ENCODE measurements around the gene ZNF776. TPM values are rescaled to one million over a fixed set of nuclear protein-coding genes. Genes with fewer than 3 reads are reported as not detected.

Gene ZNF776
- total RNA-seq, 1 experiment from 2014 or later: 9.9 TPM

DNA sequence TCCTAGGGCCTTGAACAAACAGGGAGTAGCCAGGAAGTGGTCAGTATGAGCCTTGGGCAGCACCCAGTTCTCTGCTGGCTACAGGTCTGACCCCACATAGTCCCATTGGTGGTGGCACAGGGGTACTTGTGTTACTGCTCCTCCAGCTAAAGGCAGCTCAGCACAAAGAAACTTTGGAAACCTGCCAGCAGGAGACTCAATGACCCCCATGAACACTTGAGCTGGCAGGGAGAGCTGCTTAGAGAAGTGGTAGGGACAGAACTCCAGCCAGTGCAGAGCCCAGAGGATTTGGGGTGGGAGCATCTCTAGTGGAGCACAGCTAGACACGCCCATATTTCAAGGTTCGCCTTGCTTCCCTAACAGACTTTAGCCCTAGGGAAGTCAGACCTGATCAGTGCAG is 12.5 kb downstream of the ZNF776 start:
- no TSS peak for BruUV-seq (replicated peaks)

GRCh38 chr19:57769345-57770131 is 22.9 kb downstream of the ZNF776 start, which contains the start of gene ZNF586:
ZNF586 (plus strand) TSS chr19:57769676; CDS start chr19:57769843, 167 bp downstream.
- Mint-ChIP-seq H3K4me1 (ENCODE audit: insufficient read depth, unreplicated experiment) (peaks cover 10% of the 10 kb centered on the region), H3K9me3 (ENCODE audit: unreplicated experiment) (no peaks in the 10 kb centered on the region), H3K27me3 (ENCODE audit: insufficient read depth, unreplicated experiment) (no peaks in the 10 kb centered on the region), H3K27ac (ENCODE audit: low read depth, unreplicated experiment) (peak within 1 kb of the TSS; percentile 73), H3K36me3 (ENCODE audit: insufficient read depth, unreplicated experiment) (peaks cover 49% of the 10 kb centered on the region), H3K4me3 (ENCODE audit: unreplicated experiment) (peak within 1 kb of the TSS; percentile 84)
- peak; percentile 93 for DNase-seq (ENCODE audit: unreplicated experiment)
- CTCF ChIA-PET: interaction anchor here (0.6 kb wide), 1 partner anchor 22 kb away, joined by 3 read pairs; no protein-coding TSS in a partner anchor
- POLR2A ChIA-PET: interaction anchor here (0.9 to 3.1 kb wide), 12 partner anchors 19 to 414 kb away, joined by 3 to 18 read pairs (median 4); partner anchors contain the start of genes ZNF274, ZNF530, ZNF551 and ZNF552
- TF ChIP-seq, protein P1, sequence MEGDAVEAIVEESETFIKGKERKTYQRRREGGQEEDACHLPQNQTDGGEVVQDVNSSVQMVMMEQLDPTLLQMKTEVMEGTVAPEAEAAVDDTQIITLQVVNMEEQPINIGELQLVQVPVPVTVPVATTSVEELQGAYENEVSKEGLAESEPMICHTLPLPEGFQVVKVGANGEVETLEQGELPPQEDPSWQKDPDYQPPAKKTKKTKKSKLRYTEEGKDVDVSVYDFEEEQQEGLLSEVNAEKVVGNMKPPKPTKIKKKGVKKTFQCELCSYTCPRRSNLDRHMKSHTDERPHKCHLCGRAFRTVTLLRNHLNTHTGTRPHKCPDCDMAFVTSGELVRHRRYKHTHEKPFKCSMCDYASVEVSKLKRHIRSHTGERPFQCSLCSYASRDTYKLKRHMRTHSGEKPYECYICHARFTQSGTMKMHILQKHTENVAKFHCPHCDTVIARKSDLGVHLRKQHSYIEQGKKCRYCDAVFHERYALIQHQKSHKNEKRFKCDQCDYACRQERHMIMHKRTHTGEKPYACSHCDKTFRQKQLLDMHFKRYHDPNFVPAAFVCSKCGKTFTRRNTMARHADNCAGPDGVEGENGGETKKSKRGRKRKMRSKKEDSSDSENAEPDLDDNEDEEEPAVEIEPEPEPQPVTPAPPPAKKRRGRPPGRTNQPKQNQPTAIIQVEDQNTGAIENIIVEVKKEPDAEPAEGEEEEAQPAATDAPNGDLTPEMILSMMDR (IDR thresholded peaks at IDR 0.05; ENCODE audit: unreplicated experiment): no peak
- intact Hi-C loops (cut with micrococcal nuclease): no loop called here
- no TSS peak for BruUV-seq (replicated peaks)

More for the DNA sequence above, 12.5 kb downstream of the ZNF776 start:
- TF ChIP-seq, protein P1 (IDR thresholded peaks at IDR 0.05; ENCODE audit: unreplicated experiment): no peak
- POLR2A ChIA-PET: interaction anchor here (0.5 kb wide), 1 partner anchor 14 kb away, joined by 3 read pairs; no protein-coding TSS in a partner anchor
- intact Hi-C loops (cut with micrococcal nuclease): no loop called here
- Mint-ChIP-seq H3K4me1 (ENCODE audit: insufficient read depth, unreplicated experiment) (no peaks in the 10 kb centered on the region), H3K27ac (ENCODE audit: low read depth, unreplicated experiment) (no peak overlapping the region), H3K4me3 (ENCODE audit: unreplicated experiment) (no peak overlapping the region), H3K9me3 (ENCODE audit: unreplicated experiment) (peaks cover 6% of the 10 kb centered on the region), H3K36me3 (ENCODE audit: insufficient read depth, unreplicated experiment) (peaks cover 35% of the 10 kb centered on the region), H3K27me3 (ENCODE audit: insufficient read depth, unreplicated experiment) (no peaks in the 10 kb centered on the region)
- CTCF ChIA-PET: no interaction called here
- no peak for DNase-seq (ENCODE audit: unreplicated experiment)

- Mint-ChIP-seq H3K27ac (ENCODE audit: low read depth, unreplicated experiment) (peak overlapping the region; percentile 29), H3K36me3 (ENCODE audit: insufficient read depth, unreplicated experiment) (peaks cover 61% of the 10 kb centered on the region), H3K4me3 (ENCODE audit: unreplicated experiment) (peak overlapping the region; percentile 11), H3K9me3 (ENCODE audit: unreplicated experiment) (no peaks in the 10 kb centered on the region), H3K4me1 (ENCODE audit: insufficient read depth, unreplicated experiment) (peaks cover 10% of the 10 kb centered on the region), H3K27me3 (ENCODE audit: insufficient read depth, unreplicated experiment) (no peaks in the 10 kb centered on the region)
- intact Hi-C loops (cut with micrococcal nuclease): no loop called here
- TF ChIP-seq, protein P1 (IDR thresholded peaks at IDR 0.05; ENCODE audit: unreplicated experiment): no peak
- no peak for DNase-seq (ENCODE audit: unreplicated experiment)
- CTCF ChIA-PET: no interaction called here
- no TSS peak for BruUV-seq (replicated peaks)
- POLR2A ChIA-PET: no interaction called here
These were observed 24.8 kb downstream of the ZNF776 start for GRCh38 chr19:57771417-57771816.

GRCh38 chr19:57773488-57773887 is 26.9 kb downstream of the ZNF776 start:
- ChIA-PET POLR2A (interaction anchor here (0.6 kb wide), 1 partner anchor 173 kb away, joined by 3 read pairs; no protein-coding TSS in a partner anchor), CTCF (interaction anchor here (0.6 kb wide), 1 partner anchor 1440 kb away, joined by 3 read pairs; no protein-coding TSS in a partner anchor)
- DNase-seq (ENCODE audit: unreplicated experiment): no peak
- intact Hi-C loops (cut with micrococcal nuclease): no loop called here
- H3K4me1 Mint-ChIP-seq (ENCODE audit: insufficient read depth, unreplicated experiment): peaks cover 10% of the 10 kb centered on the region
- BruUV-seq (replicated peaks): no TSS peak
- peaks cover 80% of the 10 kb centered on the region for H3K36me3 Mint-ChIP-seq (ENCODE audit: insufficient read depth, unreplicated experiment)
- no peak overlapping the region for H3K4me3 Mint-ChIP-seq (ENCODE audit: unreplicated experiment)
- peaks cover 13% of the 10 kb centered on the region for H3K9me3 Mint-ChIP-seq (ENCODE audit: unreplicated experiment)
- TF ChIP-seq, protein P1 (IDR thresholded peaks at IDR 0.05; ENCODE audit: unreplicated experiment): no peak
- H3K27ac Mint-ChIP-seq (ENCODE audit: low read depth, unreplicated experiment): no peak overlapping the region
- no peaks in the 10 kb centered on the region for H3K27me3 Mint-ChIP-seq (ENCODE audit: insufficient read depth, unreplicated experiment)

Data from MCF 10A (cell line).